A673 (cell line): ENCODE measurements around the gene DNAH9.

ENCODE experiments used
- EZH2 ChIP-seq: fragments of 200-600 bp; sonication (generic); IDR thresholded peaks from 2 replicates; pipeline ENCODE4 v1.6.1; 2017; ENCODE audit warnings: borderline replicate concordance, low read depth, mild to moderate bottlenecking, mixed read lengths, antibody characterized with exemption, low read length; ENCODE audit not compliant: poor library complexity, severe bottlenecking
- TF ChIP-seq, protein P1 (sequence below): fragments of 300-800, 200-600 bp; sonication (generic); conservative IDR thresholded peaks from 2 replicates; pipeline ENCODE4 v1.5.1; 2017; ENCODE audit warnings: low read depth, mild to moderate bottlenecking, antibody characterized with exemption, low read length, moderate library complexity, mixed read lengths

DNA sequence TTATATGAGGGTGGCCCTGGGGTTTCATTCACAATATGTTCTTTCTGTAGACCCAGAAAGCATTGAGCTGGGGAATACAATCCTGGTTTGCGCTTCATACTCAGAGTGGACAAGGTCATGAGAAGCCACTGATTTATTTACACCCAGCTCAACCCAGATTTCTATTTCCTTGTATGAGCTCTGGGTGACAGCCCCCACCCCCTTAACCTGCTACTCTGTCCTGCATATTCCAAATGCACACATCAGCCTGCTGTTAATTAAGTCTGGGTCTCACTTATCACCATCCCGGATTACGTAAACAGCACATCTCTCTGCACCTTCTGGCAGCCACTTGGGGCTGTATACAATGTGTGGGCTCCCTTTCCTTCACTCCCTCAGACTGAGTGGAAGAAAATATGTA, 102.4 kb downstream of the DNAH9 start:
- TF ChIP-seq, protein P1, sequence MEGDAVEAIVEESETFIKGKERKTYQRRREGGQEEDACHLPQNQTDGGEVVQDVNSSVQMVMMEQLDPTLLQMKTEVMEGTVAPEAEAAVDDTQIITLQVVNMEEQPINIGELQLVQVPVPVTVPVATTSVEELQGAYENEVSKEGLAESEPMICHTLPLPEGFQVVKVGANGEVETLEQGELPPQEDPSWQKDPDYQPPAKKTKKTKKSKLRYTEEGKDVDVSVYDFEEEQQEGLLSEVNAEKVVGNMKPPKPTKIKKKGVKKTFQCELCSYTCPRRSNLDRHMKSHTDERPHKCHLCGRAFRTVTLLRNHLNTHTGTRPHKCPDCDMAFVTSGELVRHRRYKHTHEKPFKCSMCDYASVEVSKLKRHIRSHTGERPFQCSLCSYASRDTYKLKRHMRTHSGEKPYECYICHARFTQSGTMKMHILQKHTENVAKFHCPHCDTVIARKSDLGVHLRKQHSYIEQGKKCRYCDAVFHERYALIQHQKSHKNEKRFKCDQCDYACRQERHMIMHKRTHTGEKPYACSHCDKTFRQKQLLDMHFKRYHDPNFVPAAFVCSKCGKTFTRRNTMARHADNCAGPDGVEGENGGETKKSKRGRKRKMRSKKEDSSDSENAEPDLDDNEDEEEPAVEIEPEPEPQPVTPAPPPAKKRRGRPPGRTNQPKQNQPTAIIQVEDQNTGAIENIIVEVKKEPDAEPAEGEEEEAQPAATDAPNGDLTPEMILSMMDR, result no peak
- TF ChIP-seq EZH2, result no peak
